ENCODE data around the gene PLVAP. TPM values are rescaled to one million over a fixed set of nuclear protein-coding genes. Genes with fewer than 3 reads are reported as not detected.

PLVAP gene
- polyA plus RNA-seq, 3 donors, result 167 to 179 (median 177) TPM

- DNase-seq (ENCODE audit: low read depth in 3 of 3, low spot score in 2 of 3), result no peak
Observed at GRCh38 chr19:17324357-17325114, 52.6 kb downstream of the PLVAP start.

DNA sequence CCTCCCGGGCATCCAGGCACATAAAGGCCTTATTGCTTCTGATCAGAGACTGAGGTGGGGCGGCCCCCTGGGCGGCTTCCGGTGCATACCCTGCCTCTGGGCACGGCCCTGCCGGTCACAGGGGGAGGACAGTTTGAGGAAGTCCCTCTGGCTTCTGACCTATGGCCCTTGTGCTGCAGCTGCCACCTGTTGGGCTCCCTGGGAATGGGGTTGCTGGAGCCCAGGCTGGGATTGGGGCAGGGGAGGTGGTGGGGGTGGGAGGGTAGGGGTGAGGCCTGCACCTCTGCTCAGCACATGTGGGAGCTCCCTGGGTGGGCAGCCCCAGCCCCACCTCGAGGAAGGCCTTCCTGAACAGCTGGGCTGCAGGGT, 53.2 kb downstream of the PLVAP start:
- DNase-seq (ENCODE audit: low read depth in 3 of 3, low spot score in 2 of 3), result no peak

GRCh38 chr19:17323300-17323963, 53.7 kb downstream of the PLVAP start:
- DNase-seq (ENCODE audit: low read depth in 3 of 3, low spot score in 2 of 3), result no peak

GRCh38 chr19:17322854-17323253, 54.3 kb downstream of the PLVAP start:
- no peak for DNase-seq (ENCODE audit: low read depth in 3 of 3, low spot score in 2 of 3)

DNA sequence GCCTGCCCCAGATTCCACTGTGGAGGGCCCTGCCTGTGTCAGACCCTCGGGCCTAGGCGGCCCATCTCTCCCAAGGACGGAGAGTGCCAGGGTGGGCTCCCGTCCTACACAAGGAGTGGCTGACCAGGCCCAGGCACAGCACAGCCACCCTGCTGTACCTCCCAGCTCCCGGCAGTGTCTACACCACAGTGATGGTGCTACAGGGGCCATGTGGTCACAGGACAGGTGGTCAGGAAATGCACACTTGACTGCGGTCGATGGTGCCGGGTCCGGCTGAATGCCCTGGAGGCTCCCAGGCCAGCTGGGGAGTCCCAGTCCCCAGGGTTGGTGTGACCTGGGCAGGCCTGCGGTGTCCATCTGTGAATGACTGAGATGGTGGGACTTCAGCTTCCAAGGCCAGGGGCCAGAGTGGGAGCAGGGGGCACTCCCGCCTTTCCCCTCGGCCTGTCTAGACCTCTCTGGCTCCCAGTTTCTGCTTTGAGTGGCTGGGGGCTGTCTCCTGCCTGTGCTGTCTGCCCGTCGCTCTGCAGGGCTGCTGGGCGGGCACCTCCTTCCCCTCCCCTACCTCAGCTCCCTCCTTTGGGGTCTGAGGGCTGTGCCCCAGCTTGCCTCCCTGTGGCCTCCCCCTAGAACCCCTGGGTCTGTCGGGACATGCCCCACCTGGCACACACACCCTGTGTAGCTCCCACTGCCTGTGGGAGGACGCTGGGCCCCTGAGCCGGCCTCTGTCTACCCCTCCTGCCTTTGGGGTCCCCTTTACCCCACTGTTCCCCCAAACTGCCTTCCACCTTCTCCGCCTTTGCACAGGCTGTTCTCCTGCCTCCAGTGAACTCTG, 55.3 kb downstream of the PLVAP start:
- no peak for DNase-seq (ENCODE audit: low read depth in 3 of 3, low spot score in 2 of 3)

DNA sequence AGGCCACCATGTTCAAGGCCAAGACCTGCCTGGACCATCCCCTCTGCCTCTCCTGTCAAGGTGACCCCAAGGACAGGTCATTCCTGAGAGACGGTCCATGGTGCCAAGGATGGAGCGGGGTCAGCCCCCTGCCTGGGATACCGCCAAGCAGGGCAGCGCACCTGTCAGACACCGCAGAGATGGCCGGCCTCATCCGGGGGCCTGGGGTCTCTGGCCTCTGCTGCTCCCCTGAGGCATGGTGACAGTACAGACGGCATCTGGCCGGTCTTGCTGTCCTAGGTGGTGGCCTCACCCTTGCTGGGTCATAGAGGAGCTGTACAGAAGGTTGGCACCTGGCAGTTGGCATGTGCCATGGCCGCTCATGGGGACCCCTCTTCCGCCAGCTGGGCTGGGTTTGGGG, 56.7 kb downstream of the PLVAP start:
- DNase-seq (ENCODE audit: low read depth in 3 of 3, low spot score in 2 of 3), result no peak

- no peak for DNase-seq (ENCODE audit: low read depth in 3 of 3, low spot score in 2 of 3)
Observed at GRCh38 chr19:17319473-17320238, 57.5 kb downstream of the PLVAP start.

DNA sequence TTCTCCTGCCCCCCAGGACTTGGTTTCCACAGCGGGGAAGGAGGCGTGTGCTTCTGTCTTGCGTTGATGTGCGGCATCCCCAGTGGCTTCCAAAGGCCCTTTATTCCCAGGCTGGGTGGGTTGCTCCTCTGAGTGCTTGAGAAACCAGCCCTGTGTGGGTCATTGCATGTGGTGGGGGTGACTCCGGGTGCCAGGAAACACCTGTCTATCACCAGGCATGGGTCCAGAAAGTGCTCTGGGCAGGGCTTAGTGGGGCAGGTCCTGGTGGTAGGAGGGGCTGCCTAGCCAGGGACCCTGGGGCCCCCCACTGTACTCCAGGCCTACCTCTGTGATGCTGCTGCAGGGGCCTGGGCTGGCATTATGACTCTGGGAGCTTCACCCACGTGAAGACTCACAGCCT, 58.2 kb downstream of the PLVAP start:
- DNase-seq (ENCODE audit: low read depth in 3 of 3, low spot score in 2 of 3), result no peak

DNA sequence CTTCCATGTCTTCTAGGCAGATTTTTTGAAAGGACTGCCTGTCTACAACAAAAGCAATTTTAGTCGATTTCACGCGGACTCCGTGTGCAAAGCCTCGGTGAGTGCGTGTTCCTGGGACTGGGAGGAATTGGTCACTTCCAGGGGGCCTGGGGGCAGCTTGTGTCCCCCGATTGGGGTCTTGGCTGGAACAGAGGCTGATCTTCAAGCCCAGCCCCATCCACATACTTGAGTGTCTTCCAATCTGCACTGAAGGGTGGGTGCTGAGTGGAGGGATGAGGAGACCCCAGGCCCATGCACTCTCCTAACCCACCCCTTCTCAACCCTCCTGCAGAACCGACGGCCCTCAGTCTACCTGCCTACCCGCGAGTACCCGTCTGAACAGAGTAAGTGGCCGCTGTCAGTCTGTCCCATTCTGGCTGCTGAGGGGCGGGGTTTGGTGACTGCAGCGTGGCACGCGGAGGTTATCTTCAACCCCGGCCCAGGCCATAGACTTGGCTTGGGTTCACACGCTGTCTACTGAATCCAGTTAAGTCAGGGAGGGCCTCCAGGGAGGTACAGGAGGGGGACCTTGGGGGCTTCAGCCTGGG, 63.0 kb downstream of the PLVAP start:
- no peak for DNase-seq (ENCODE audit: low read depth in 3 of 3, low spot score in 2 of 3)

GRCh38 chr19:17312189-17313113, 64.7 kb downstream of the PLVAP start:
- DNase-seq (ENCODE audit: low read depth in 3 of 3, low spot score in 2 of 3), result no peak

DNA sequence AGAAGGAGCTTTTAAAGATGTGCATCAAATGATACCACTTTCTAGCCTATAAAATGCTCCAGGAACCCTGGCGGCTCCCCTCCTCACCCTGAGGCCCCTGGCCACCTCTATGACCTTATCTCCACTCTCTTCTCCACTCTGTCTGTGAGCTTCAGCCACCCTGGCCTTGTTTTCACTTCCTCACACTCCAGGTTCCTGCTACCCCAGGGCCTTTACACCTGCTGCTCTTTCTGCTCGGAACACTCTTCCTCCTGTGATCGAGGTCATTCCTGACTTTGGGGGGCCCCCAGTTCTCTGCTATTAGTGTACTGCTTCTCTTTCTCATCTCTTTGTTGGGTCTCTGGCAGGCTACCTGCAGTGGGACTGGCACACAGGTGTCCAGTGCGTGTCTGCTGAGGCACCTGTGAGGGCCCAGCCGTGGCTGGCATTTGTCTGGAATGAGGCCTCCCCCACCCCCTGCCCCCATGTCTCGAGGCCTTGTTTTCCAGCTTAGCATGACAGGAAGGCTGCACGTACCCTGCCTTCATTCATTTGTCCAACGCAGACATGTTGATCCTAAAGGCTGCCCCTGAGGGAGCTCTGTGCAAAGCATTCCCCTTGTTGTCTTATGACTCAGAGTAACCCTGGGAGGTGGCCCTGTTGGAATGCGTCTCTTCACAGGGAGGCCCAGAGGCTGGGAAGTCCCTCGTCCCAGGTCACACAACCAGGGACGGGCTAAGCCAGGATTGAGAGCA, 65.5 kb downstream of the PLVAP start:
- DNase-seq (ENCODE audit: low read depth in 3 of 3, low spot score in 2 of 3), result no peak

DNA sequence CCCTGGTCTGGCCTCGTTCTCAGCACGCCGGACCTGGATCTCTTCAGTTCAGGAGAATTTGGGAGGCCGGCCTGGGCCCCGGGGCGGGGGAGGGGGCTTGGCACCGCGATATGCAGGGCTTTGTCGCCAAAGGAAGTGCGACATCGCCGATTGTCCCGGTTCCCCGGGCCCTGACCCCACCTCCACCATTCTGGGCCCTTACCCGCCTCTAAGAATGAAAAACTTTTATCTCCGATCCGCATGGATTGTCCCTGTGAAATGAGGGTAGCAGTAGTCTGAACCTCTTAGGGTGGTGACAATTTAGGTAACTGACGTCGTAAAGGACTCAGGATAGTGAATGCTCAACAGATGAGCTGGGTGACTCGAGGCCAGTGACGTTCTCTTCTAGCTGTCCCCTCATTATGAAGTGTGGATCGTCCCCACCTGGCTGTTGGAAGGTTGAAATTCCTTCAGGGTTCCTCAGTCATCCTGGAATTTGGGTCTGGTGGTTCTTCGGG, 67.1 kb downstream of the PLVAP start:
- DNase-seq (ENCODE audit: low read depth in 3 of 3, low spot score in 2 of 3), result no peak

DNA sequence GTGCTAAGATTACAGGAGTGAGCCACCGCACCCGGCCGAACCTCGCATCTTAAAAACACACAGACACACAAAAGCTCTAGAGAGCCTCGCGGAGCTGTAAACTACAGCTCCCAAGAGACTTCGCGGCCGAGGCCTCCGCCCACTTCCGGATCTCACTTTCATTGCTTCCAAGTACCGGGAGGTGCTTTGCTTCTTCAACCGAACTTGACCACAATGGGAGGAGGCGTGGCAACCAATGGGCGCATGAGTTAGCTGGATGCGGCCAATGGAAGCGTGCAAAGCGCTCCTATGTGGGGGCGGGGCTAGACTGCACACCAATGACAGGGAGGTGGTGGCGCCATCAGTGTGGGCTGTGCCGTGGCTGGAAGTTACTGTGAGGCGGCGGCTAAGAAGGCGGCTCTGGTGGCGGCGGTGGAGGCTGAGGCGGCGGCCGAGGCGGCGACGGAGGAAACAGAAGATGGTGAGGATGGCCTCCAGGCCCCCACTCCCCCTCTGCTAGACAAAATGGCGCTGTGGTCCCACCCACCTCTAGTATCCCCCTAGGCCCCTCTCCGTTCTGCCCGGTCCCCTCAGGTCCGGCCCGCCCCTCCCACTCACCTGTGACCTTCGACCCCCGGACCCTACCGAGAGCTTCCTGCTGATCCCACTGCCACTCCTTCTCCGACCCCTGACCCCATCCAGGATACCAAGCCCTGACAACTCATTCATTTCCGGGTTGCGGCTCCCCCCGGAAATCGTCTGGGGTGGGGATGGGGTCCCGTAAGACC, 67.8 kb downstream of the PLVAP start, which contains the start of gene DDA1:
TSS of gene DDA1 (plus strand) at position 366 of the 767 bp plus-strand sequence. CDS start at position 458, 92 bp downstream.
- DNase-seq (ENCODE audit: low read depth in 3 of 3, low spot score in 2 of 3), result peak; percentile 97 to 99 (median 99)

- DNase-seq (ENCODE audit: low read depth in 3 of 3, low spot score in 2 of 3), result no peak
Observed at GRCh38 chr19:17307876-17308377, 69.2 kb downstream of the PLVAP start.

GRCh38 chr19:17306285-17306714, 70.8 kb downstream of the PLVAP start:
- DNase-seq (ENCODE audit: low read depth in 3 of 3, low spot score in 2 of 3), result no peak

DNA sequence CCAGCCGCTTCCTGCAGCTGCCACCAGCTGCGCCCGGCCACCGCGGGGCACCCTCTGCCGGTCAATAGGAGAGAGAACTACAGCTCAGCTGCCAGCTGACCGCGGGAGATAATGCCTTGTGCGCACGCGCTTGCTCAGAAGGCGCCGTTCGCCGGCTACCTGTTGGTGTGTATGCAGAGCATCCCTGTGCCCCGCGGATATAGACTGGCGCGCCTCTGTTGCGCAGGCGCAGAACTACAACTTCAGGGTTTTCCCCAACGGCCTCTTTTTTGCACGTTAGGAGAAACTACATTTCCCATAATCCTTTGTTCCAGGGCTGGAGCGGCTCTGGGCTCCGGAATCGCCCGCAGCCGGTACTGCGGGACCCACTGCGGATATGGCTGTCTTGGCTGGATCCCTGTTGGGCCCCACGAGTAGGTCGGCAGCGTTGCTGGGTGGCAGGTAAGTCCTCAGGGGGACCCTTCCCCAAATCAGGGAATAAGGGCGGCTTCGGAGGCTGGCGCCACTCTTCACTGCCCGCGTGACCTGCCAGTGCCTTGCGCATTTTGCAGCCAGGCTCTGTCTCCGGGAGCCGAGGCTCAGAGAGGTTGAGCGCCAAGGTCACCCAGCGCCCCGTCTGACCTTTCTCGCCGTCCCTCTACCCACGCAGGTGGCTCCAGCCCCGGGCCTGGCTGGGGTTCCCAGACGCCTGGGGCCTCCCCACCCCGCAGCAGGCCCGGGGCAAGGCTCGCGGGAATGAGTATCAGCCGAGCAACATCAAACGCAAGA, 71.4 kb downstream of the PLVAP start, which contains the start of gene MRPL34:
TSS of gene MRPL34 (plus strand) at position 356 of the 768 bp plus-strand sequence. CDS start at position 377, 21 bp downstream.
- DNase-seq (ENCODE audit: low read depth in 3 of 3, low spot score in 2 of 3), result peak; percentile 91 to 94 (median 92)

GRCh38 chr19:17305216-17305516, 72.0 kb downstream of the PLVAP start:
- no peak for DNase-seq (ENCODE audit: low read depth in 3 of 3, low spot score in 2 of 3)
